MM.1S (cell line): Measurements from ENCODE around the gene RIMKLB.
A peak's percentile ranks its signal among the peaks of the same experiment; 100 is the strongest.

Experiments
- EZH2 ChIP-seq: fragments of 300-600 bp; sonication (generic); optimal IDR thresholded peaks from 2 replicates; pipeline ENCODE3; 2017; ENCODE audit warnings: low read depth, mild to moderate bottlenecking, antibody characterized with exemption, low read length, mixed read lengths
- EZH2phosphoT487 ChIP-seq: fragments of 300-600 bp; sonication (generic); IDR thresholded peaks from 2 replicates; pipeline ENCODE4 v1.6.1; 2018; ENCODE audit warnings: antibody characterized with exemption, low read length
- TF ChIP-seq, protein P1 (sequence below): fragments of 300-600 bp; sonication (generic); IDR thresholded peaks from 2 replicates; pipeline ENCODE4 v1.5.1; 2016; ENCODE audit warnings: antibody characterized with exemption, low read length, mixed read lengths

DNA sequence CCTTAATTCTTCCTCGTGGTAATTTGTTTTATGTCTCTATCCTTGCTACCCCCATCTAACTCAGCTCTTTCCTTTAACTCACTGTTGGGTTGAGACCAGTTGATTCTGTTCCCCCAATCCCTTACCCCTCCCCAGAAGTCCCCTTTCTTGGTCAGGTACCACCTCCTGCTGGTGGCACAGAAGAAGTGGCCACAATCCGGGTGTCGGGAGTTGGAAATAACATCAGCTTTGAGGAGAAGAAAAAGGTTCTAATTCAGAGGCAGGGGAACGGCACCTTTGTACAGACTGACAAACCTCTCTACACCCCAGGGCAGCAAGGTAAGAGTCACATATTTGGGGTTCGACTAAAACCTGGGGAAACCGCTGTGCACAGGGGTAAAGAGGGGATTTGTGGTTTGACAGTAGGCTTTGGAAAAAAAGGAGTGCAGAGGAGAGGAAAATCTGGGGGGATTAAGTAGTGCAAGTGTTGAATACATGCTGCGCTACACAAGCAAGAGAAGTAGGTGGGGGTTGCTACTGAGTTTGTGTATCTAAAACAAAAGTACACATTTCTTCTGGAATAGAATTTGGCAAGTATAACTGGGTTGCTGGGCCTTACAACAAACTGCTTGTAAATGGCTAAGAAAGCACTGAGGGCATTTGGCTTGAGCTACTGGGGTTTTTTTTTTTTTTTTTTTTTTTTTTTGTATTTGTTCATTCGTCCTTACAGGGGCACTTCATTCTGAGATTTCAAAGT, 125.9 kb downstream of the RIMKLB start:
- TF ChIP-seq, protein P1, sequence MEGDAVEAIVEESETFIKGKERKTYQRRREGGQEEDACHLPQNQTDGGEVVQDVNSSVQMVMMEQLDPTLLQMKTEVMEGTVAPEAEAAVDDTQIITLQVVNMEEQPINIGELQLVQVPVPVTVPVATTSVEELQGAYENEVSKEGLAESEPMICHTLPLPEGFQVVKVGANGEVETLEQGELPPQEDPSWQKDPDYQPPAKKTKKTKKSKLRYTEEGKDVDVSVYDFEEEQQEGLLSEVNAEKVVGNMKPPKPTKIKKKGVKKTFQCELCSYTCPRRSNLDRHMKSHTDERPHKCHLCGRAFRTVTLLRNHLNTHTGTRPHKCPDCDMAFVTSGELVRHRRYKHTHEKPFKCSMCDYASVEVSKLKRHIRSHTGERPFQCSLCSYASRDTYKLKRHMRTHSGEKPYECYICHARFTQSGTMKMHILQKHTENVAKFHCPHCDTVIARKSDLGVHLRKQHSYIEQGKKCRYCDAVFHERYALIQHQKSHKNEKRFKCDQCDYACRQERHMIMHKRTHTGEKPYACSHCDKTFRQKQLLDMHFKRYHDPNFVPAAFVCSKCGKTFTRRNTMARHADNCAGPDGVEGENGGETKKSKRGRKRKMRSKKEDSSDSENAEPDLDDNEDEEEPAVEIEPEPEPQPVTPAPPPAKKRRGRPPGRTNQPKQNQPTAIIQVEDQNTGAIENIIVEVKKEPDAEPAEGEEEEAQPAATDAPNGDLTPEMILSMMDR = peak; percentile 16; the same call in 1 of the 2 replicates
- TF ChIP-seq EZH2 (no peak), EZH2phosphoT487 (no peak)
